ENCODE data around the gene LCMT2. TPM values are rescaled to one million over a fixed set of nuclear protein-coding genes. Genes with fewer than 3 reads are reported as not detected.

The LCMT2 gene
- total and polyA plus RNA-seq, 2 of the 8 experiments (the other 6 are each of a cell fraction or from before 2014, with no cell fraction given), result 11.2 to 11.9 TPM

DNA sequence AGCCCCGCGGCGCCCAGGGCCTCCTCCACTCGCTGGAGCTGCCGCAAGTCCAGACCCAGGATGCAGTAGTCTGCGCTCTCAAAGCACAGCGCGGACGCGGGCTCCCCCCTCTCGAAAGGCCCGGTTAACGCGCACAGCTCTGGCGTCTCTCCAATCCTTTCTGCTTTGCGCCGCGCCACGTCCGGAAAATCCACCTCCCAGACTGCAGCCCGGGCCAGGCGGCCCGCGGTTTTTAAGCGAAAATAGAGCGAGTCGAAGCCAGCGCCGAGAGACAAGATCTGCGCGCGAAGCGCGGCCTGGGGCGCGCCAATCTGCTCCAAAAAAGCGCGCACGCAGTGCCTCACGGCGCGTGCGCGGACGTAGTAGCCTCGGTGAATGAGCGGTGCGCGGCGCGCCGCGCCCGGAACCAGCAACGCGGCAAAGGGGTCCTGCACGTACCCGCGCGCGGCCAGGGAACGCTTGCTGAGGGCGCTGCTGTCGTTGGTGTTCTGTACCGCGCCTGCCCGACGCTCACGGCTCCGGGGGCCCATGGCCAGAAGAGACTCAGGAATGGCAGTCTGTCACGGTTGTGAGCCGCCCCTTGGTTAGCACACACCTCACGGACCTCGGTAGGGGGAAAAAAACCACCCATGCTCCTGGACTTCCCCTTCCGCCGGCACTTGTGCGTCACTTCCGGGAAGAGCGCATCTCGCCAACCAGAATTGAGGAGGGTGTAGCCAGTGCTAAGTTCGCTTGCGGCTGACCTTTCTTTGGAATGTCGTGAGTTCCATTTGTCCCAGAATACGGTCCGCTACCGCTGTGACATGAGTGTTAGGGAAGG is at the start of gene LCMT2 (continued):
- TF ChIP-seq KDM5A (IDR thresholded peaks at IDR 0.05; ENCODE audit: low read length) (no peak), GTF2F1 (IDR thresholded peaks at IDR 0.05; ENCODE audit: borderline replicate concordance, low read depth, low read length) (no peak), SIRT6 (IDR thresholded peaks at IDR 0.05; ENCODE audit: low read length) (peak; percentile 60)

Measured in H1 (cell line).